ENCODE results near the gene ABI1.

- TF ChIP-seq POLR2A (IDR thresholded peaks at IDR 0.05) (no peak), CTCF (IDR thresholded peaks at IDR 0.05) (no peak)
These were observed 125.3 kb downstream of the ABI1 start for GRCh38 chr10:26735435-26735834.
